ENCODE measurements around the gene CST11. TPM values are rescaled to one million over a fixed set of nuclear protein-coding genes. Genes with fewer than 3 reads are reported as not detected.
A peak's percentile ranks its signal among the peaks of the same experiment; 100 is the strongest.

The CST11 gene
- polyA plus RNA-seq = not detected

- Mint-ChIP-seq H3K36me3 (no peaks in the 10 kb centered on the region), H3K9me3 (no peaks in the 10 kb centered on the region), H3K27me3 (ENCODE audit: low read depth in 3 of 3) (peaks cover 0 to 7% (median 2%) of the 10 kb centered on the region in 3 donors), H3K4me3 (no peak within 1 kb of the TSS), H3K4me1 (peaks cover 14 to 43% of the 10 kb centered on the region in 2 donors), H3K27ac (peak within 1 kb of the TSS in 4 of 6 donors; percentile 43 to 75 (median 64))
- no peak for DNase-seq
Measured at GRCh38 chr20:23452776-23453175, at the start of gene CST11. Gene CST11 (minus strand): TSS chr20:23452876. CDS start chr20:23452811, 65 bp downstream.

GRCh38 chr20:23501926-23502325, 49.2 kb upstream of the CST11 start:
- Mint-ChIP-seq H3K36me3 (peaks cover 0 to 6% (median 0%) of the 10 kb centered on the region in 3 donors), H3K27me3 (ENCODE audit: low read depth in 3 of 3) (peaks cover 2 to 4% (median 4%) of the 10 kb centered on the region in 3 donors), H3K4me1 (peaks cover 0 to 3% of the 10 kb centered on the region in 2 donors), H3K27ac (no peak overlapping the region), H3K9me3 (no peaks in the 10 kb centered on the region), H3K4me3 (no peak overlapping the region)
- no peak for DNase-seq

GRCh38 chr20:23497536-23497935, 44.9 kb upstream of the CST11 start:
- Mint-ChIP-seq H3K27me3 (ENCODE audit: low read depth in 3 of 3) (peaks cover 0 to 7% (median 4%) of the 10 kb centered on the region in 3 donors), H3K36me3 (peaks cover 0 to 6% (median 0%) of the 10 kb centered on the region in 3 donors), H3K9me3 (peaks cover 0 to 7% (median 3%) of the 10 kb centered on the region in 6 donors), H3K4me1 (peaks cover 6 to 13% of the 10 kb centered on the region in 2 donors), H3K27ac (no peak overlapping the region), H3K4me3 (no peak overlapping the region)
- DNase-seq = no peak

- peak overlapping the region in 1 of 6 donors; percentile 55 for H3K27ac Mint-ChIP-seq
Measured at GRCh38 chr20:23493172-23493772, 40.6 kb upstream of the CST11 start.

GRCh38 chr20:23492292-23492691, 39.6 kb upstream of the CST11 start:
- H3K36me3 Mint-ChIP-seq = peaks cover 0 to under 1% (median 0%) of the 10 kb centered on the region in 3 donors
- DNase-seq = peak in 1 of 3 donors; percentile 7
- peak overlapping the region in 1 of 5 donors; percentile 17 for H3K4me3 Mint-ChIP-seq
- H3K4me1 Mint-ChIP-seq = peaks cover 20 to 27% of the 10 kb centered on the region in 2 donors
- peaks cover 0 to 4% (median 3%) of the 10 kb centered on the region in 3 donors for H3K27me3 Mint-ChIP-seq (ENCODE audit: low read depth in 3 of 3)
- H3K27ac Mint-ChIP-seq = peak overlapping the region in 3 of 6 donors; percentile 16 to 58 (median 42)
- peaks cover 0 to 7% (median 3%) of the 10 kb centered on the region in 6 donors for H3K9me3 Mint-ChIP-seq

More at GRCh38 chr20:23493172-23493772, 40.6 kb upstream of the CST11 start:
- DNase-seq = no peak
- Mint-ChIP-seq H3K27me3 (ENCODE audit: low read depth in 3 of 3) (peaks cover 0 to 4% (median 3%) of the 10 kb centered on the region in 3 donors), H3K4me1 (peaks cover 20 to 27% of the 10 kb centered on the region in 2 donors), H3K4me3 (no peak overlapping the region), H3K9me3 (peaks cover 0 to 7% (median 3%) of the 10 kb centered on the region in 6 donors), H3K36me3 (peaks cover 0 to 6% (median 0%) of the 10 kb centered on the region in 3 donors)

GRCh38 chr20:23490817-23491216, 38.1 kb upstream of the CST11 start, which contains the start of gene CST8:
Gene CST8 (plus strand): TSS chr20:23491117. CDS start chr20:23491668, 551 bp downstream.
- Mint-ChIP-seq H3K4me3 (no peak within 1 kb of the TSS), H3K27ac (peak within 1 kb of the TSS in 4 of 6 donors; percentile 16 to 75 (median 28)), H3K27me3 (ENCODE audit: low read depth in 3 of 3) (peaks cover 0 to 3% (median 2%) of the 10 kb centered on the region in 3 donors), H3K9me3 (no peaks in the 10 kb centered on the region), H3K4me1 (peaks cover 20 to 27% of the 10 kb centered on the region in 2 donors), H3K36me3 (peaks cover 0 to 2% (median 0%) of the 10 kb centered on the region in 3 donors)
- DNase-seq = no peak

- peaks cover 0 to 3% (median 1%) of the 10 kb centered on the region in 3 donors for H3K27me3 Mint-ChIP-seq (ENCODE audit: low read depth in 3 of 3)
Measured at GRCh38 chr20:23488996-23489395, 36.3 kb upstream of the CST11 start.

GRCh38 chr20:23488470-23488869, 35.8 kb upstream of the CST11 start:
- H3K4me1 Mint-ChIP-seq = peaks cover 20 to 22% of the 10 kb centered on the region in 2 donors
- H3K9me3 Mint-ChIP-seq = no peaks in the 10 kb centered on the region
- no peak overlapping the region for H3K27ac Mint-ChIP-seq

More at GRCh38 chr20:23488996-23489395, 36.3 kb upstream of the CST11 start:
- H3K9me3 Mint-ChIP-seq = no peaks in the 10 kb centered on the region
- H3K4me3 Mint-ChIP-seq = no peak overlapping the region
- no peak overlapping the region for H3K27ac Mint-ChIP-seq
- H3K36me3 Mint-ChIP-seq = peaks cover 0 to 3% (median 0%) of the 10 kb centered on the region in 3 donors
- no peak for DNase-seq
- peaks cover 20 to 23% of the 10 kb centered on the region in 2 donors for H3K4me1 Mint-ChIP-seq

GRCh38 chr20:23484081-23484480, 31.4 kb upstream of the CST11 start:
- Mint-ChIP-seq H3K27ac (no peak overlapping the region), H3K27me3 (ENCODE audit: low read depth in 3 of 3) (no peaks in the 10 kb centered on the region)

More at GRCh38 chr20:23488470-23488869, 35.8 kb upstream of the CST11 start:
- Mint-ChIP-seq H3K36me3 (peaks cover 0 to 3% (median 0%) of the 10 kb centered on the region in 3 donors), H3K4me3 (no peak overlapping the region), H3K27me3 (ENCODE audit: low read depth in 3 of 3) (peaks cover 0 to 3% (median 1%) of the 10 kb centered on the region in 3 donors)
- no peak for DNase-seq

GRCh38 chr20:23482138-23482537, 29.5 kb upstream of the CST11 start:
- Mint-ChIP-seq H3K36me3 (peaks cover 0 to 3% (median 0%) of the 10 kb centered on the region in 3 donors), H3K4me3 (no peak overlapping the region), H3K27me3 (ENCODE audit: low read depth in 3 of 3) (no peaks in the 10 kb centered on the region), H3K4me1 (no peaks in the 10 kb centered on the region), H3K27ac (peak overlapping the region in 2 of 6 donors; percentile 10 to 38), H3K9me3 (peaks cover 0 to 4% (median 0%) of the 10 kb centered on the region in 6 donors)
- DNase-seq = no peak

More at GRCh38 chr20:23484081-23484480, 31.4 kb upstream of the CST11 start:
- no peaks in the 10 kb centered on the region for H3K4me1 Mint-ChIP-seq
- peaks cover 0 to 3% (median 0%) of the 10 kb centered on the region in 3 donors for H3K36me3 Mint-ChIP-seq
- H3K4me3 Mint-ChIP-seq = no peak overlapping the region
- no peak for DNase-seq
- peaks cover 0 to 4% (median 0%) of the 10 kb centered on the region in 6 donors for H3K9me3 Mint-ChIP-seq

GRCh38 chr20:23479043-23479442, 26.4 kb upstream of the CST11 start:
- no peak for DNase-seq
- no peak overlapping the region for H3K4me3 Mint-ChIP-seq
- no peak overlapping the region for H3K27ac Mint-ChIP-seq
- H3K36me3 Mint-ChIP-seq = no peaks in the 10 kb centered on the region
- no peaks in the 10 kb centered on the region for H3K27me3 Mint-ChIP-seq (ENCODE audit: low read depth in 3 of 3)
- H3K9me3 Mint-ChIP-seq = peaks cover 0 to 4% (median 0%) of the 10 kb centered on the region in 6 donors
- H3K4me1 Mint-ChIP-seq = no peaks in the 10 kb centered on the region

GRCh38 chr20:23477223-23477622, 24.5 kb upstream of the CST11 start:
- H3K36me3 Mint-ChIP-seq = no peaks in the 10 kb centered on the region
- no peak overlapping the region for H3K27ac Mint-ChIP-seq
- H3K4me3 Mint-ChIP-seq = no peak overlapping the region
- H3K9me3 Mint-ChIP-seq = peaks cover 0 to 4% (median 0%) of the 10 kb centered on the region in 6 donors
- DNase-seq = no peak
- no peaks in the 10 kb centered on the region for H3K27me3 Mint-ChIP-seq (ENCODE audit: low read depth in 3 of 3)
- no peaks in the 10 kb centered on the region for H3K4me1 Mint-ChIP-seq

- no peaks in the 10 kb centered on the region for H3K4me1 Mint-ChIP-seq
- H3K9me3 Mint-ChIP-seq = peaks cover 0 to 4% (median 0%) of the 10 kb centered on the region in 6 donors
- H3K36me3 Mint-ChIP-seq = no peaks in the 10 kb centered on the region
- no peak overlapping the region for H3K27ac Mint-ChIP-seq
- no peaks in the 10 kb centered on the region for H3K27me3 Mint-ChIP-seq (ENCODE audit: low read depth in 3 of 3)
- no peak overlapping the region for H3K4me3 Mint-ChIP-seq
- DNase-seq = no peak
Measured at GRCh38 chr20:23476015-23476754, 23.5 kb upstream of the CST11 start.
